ENCODE results near the gene MTTP. TPM values are rescaled to one million over a fixed set of nuclear protein-coding genes. Genes with fewer than 3 reads are reported as not detected.

MTTP gene
- total RNA-seq, 2 donors from 2014 or later, result 0.64 TPM; not detected in 1

GRCh38 chr4:99612704-99613103 is 38.1 kb downstream of the MTTP start:
- no peaks in the 10 kb centered on the region for H3K36me3 Mint-ChIP-seq
- H3K4me3 Mint-ChIP-seq, result no peak overlapping the region
- DNase-seq (ENCODE audit: low spot score) (no peak), ATAC-seq (no peak)
- peaks cover 11 to 21% of the 10 kb centered on the region in 2 donors for H3K27me3 Mint-ChIP-seq
- no peak overlapping the region for H3K27ac Mint-ChIP-seq
- H3K4me1 Mint-ChIP-seq (ENCODE audit: low read depth in 2 of 2), result no peaks in the 10 kb centered on the region
- no peaks in the 10 kb centered on the region for H3K9me3 Mint-ChIP-seq

DNA sequence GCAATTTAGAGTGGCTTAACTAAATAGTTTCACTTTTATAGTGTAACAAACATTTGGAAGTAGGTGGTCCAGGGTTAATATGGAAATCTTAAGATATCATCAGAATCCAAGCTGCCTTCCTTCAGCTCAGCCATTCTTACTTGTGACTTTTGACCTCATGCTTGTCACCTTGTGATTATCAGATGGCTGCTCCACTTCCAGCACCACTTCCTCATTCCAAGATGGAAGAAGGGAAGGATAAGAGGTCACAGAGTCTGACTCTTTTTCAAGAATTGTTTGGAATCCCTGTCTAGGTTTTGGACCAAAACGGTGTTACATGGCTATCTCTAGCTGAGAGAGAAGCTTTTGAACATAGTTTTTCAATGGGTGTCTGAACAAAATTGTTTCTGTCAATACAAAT is 39.9 kb downstream of the MTTP start:
- no peak overlapping the region for H3K27ac Mint-ChIP-seq
- ATAC-seq (no peak), DNase-seq (ENCODE audit: low spot score) (no peak)
- H3K36me3 Mint-ChIP-seq, result no peaks in the 10 kb centered on the region
- H3K4me1 Mint-ChIP-seq (ENCODE audit: low read depth in 2 of 2), result no peaks in the 10 kb centered on the region
- H3K4me3 Mint-ChIP-seq, result no peak overlapping the region
- H3K27me3 Mint-ChIP-seq, result peaks cover 7 to 19% of the 10 kb centered on the region in 2 donors
- no peaks in the 10 kb centered on the region for H3K9me3 Mint-ChIP-seq

DNA sequence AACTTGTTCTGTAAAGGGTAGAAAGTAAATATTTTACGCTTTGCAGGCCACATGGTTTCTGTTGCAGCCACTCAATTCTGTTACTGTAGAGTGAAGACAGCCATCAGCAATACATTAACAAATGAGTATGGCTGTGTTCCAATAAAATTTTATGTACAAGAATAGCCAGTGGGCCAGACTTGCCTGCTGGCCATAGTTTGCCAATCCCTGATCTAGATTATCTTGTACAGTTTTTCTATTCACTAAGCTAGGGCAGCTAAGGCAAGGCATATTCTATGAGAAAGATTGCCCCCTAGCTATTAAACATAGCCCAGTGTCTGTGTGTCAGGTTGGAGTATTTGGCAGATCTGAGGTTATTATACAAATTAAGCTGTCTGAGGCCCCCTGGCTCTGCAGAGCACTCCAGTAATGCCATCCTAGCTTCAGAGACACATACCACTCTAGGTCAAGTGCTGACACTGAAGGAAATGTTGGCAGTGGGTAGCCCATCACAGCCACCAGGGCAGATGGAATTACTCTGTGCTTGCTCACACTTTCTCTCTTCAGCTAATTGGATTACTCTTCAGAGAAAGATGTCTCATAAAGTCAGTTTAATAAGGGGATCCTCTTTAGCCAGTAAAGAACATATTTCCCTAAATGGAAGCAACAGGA is 40.7 kb downstream of the MTTP start:
- no peak for ATAC-seq
- H3K27me3 Mint-ChIP-seq, result peaks cover 9 to 18% of the 10 kb centered on the region in 2 donors
- no peak overlapping the region for H3K4me3 Mint-ChIP-seq
- H3K4me1 Mint-ChIP-seq (ENCODE audit: low read depth in 2 of 2), result no peaks in the 10 kb centered on the region
- no peaks in the 10 kb centered on the region for H3K36me3 Mint-ChIP-seq
- H3K9me3 Mint-ChIP-seq, result no peaks in the 10 kb centered on the region
- DNase-seq (ENCODE audit: low spot score), result no peak
- H3K27ac Mint-ChIP-seq, result no peak overlapping the region

DNA sequence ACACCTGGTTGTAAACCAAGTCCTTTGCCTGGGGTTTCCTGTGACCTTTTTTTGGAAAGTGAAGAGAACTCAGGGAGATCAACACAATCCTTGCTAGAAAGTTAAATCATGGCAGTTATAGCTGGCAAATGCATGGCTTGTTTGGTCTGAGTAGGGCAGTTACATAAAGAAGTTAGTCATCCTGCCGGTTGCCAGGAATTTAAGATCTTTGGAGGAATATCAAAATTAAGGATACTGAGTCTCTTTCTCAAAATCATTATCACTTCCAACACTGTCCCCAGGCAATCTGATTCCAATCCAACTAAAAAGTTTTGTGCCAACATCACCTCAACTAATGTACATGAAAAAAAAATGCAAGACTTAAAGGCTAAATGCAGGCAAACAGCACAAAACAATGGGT is 42.8 kb downstream of the MTTP start:
- DNase-seq (ENCODE audit: low spot score) (no peak), ATAC-seq (no peak)
- Mint-ChIP-seq H3K4me1 (ENCODE audit: low read depth in 2 of 2) (no peaks in the 10 kb centered on the region), H3K4me3 (no peak overlapping the region), H3K27ac (no peak overlapping the region), H3K27me3 (peaks cover 6 to 29% of the 10 kb centered on the region in 2 donors), H3K9me3 (no peaks in the 10 kb centered on the region), H3K36me3 (no peaks in the 10 kb centered on the region)

DNA sequence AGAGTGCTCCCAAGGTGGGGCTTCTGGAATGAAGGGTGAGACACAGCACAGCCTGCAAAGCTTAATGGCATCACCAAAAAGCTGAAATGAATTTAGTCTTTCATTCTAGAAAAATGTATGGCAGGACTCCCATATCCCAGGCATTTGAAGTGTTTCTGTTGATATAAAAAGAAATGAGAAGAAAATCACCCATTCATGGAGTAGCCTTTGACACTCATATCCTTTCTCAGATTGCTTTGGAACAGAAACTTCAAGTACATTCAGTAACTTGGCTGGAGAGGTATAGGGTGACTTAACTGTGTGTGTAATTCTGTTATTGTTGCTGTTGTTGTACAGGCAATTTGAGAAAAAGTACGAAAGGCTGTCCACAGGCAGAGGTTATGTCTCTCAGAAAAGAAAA is 47.7 kb downstream of the MTTP start:
- Mint-ChIP-seq H3K4me3 (no peak overlapping the region), H3K9me3 (no peaks in the 10 kb centered on the region), H3K4me1 (ENCODE audit: low read depth in 2 of 2) (no peaks in the 10 kb centered on the region), H3K27me3 (peaks cover 6 to 35% of the 10 kb centered on the region in 2 donors), H3K36me3 (no peaks in the 10 kb centered on the region), H3K27ac (no peak overlapping the region)
- no peak for ATAC-seq
- DNase-seq (ENCODE audit: low spot score), result no peak

- DNase-seq (ENCODE audit: low spot score), result no peak
- Mint-ChIP-seq H3K27ac (no peak overlapping the region), H3K4me3 (no peak overlapping the region)
These were observed 49.6 kb downstream of the MTTP start for GRCh38 chr4:99624141-99624719.

DNA sequence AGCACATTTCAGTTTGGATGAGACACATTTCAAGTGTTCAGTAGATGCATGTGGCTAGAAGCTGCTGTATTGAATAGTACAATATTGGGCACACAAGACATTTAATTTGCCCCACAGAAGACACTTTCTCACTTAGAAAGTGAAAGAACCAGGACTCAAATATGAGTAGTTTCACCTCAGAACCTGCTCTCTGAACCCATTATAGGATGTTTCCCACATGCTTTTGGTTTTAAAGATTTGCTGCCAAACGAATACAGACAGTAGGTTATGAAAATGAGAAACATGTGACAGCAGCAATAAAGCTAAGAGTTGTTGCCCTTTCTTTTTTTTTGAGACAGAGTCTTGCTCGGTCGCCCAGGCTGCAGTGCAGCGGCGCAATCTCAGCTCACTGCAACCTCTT is 50.7 kb downstream of the MTTP start:
- no peak for ATAC-seq
- H3K27ac Mint-ChIP-seq, result no peak overlapping the region

More at GRCh38 chr4:99624141-99624719, 49.6 kb downstream of the MTTP start:
- Mint-ChIP-seq H3K36me3 (no peaks in the 10 kb centered on the region), H3K27me3 (peaks cover 6 to 31% of the 10 kb centered on the region in 2 donors), H3K4me1 (ENCODE audit: low read depth in 2 of 2) (no peaks in the 10 kb centered on the region), H3K9me3 (no peaks in the 10 kb centered on the region)
- no peak for ATAC-seq

GRCh38 chr4:99628040-99628439 is 53.4 kb downstream of the MTTP start:
- no peaks in the 10 kb centered on the region for H3K9me3 Mint-ChIP-seq
- H3K27me3 Mint-ChIP-seq, result peaks cover 4 to 23% of the 10 kb centered on the region in 2 donors
- no peaks in the 10 kb centered on the region for H3K4me1 Mint-ChIP-seq (ENCODE audit: low read depth in 2 of 2)

More for the DNA sequence above, 50.7 kb downstream of the MTTP start:
- DNase-seq (ENCODE audit: low spot score), result no peak
- H3K4me1 Mint-ChIP-seq (ENCODE audit: low read depth in 2 of 2), result no peaks in the 10 kb centered on the region
- no peak overlapping the region for H3K4me3 Mint-ChIP-seq
- H3K9me3 Mint-ChIP-seq, result no peaks in the 10 kb centered on the region
- H3K27me3 Mint-ChIP-seq, result peaks cover 4 to 27% of the 10 kb centered on the region in 2 donors
- H3K36me3 Mint-ChIP-seq, result no peaks in the 10 kb centered on the region

GRCh38 chr4:99629962-99630554 is 55.4 kb downstream of the MTTP start:
- H3K9me3 Mint-ChIP-seq, result no peaks in the 10 kb centered on the region
- peaks cover 4 to 32% of the 10 kb centered on the region in 2 donors for H3K27me3 Mint-ChIP-seq
- no peaks in the 10 kb centered on the region for H3K36me3 Mint-ChIP-seq
- no peak for DNase-seq (ENCODE audit: low spot score)
- H3K27ac Mint-ChIP-seq, result no peak overlapping the region
- no peak for ATAC-seq
- no peaks in the 10 kb centered on the region for H3K4me1 Mint-ChIP-seq (ENCODE audit: low read depth in 2 of 2)
- no peak overlapping the region for H3K4me3 Mint-ChIP-seq

More at GRCh38 chr4:99628040-99628439, 53.4 kb downstream of the MTTP start:
- no peak overlapping the region for H3K4me3 Mint-ChIP-seq
- ATAC-seq, result no peak
- no peak for DNase-seq (ENCODE audit: low spot score)
- H3K36me3 Mint-ChIP-seq, result no peaks in the 10 kb centered on the region
- no peak overlapping the region for H3K27ac Mint-ChIP-seq

- no peaks in the 10 kb centered on the region for H3K9me3 Mint-ChIP-seq
- no peaks in the 10 kb centered on the region for H3K4me1 Mint-ChIP-seq (ENCODE audit: low read depth in 2 of 2)
- ATAC-seq (no peak), DNase-seq (ENCODE audit: low spot score) (no peak)
- peaks cover 4 to 34% of the 10 kb centered on the region in 2 donors for H3K27me3 Mint-ChIP-seq
- no peak overlapping the region for H3K4me3 Mint-ChIP-seq
- no peaks in the 10 kb centered on the region for H3K36me3 Mint-ChIP-seq
- no peak overlapping the region for H3K27ac Mint-ChIP-seq
These were observed 56.3 kb downstream of the MTTP start for GRCh38 chr4:99630857-99631360.

- Mint-ChIP-seq H3K27me3 (peaks cover 5 to 30% of the 10 kb centered on the region in 2 donors), H3K4me1 (ENCODE audit: low read depth in 2 of 2) (no peaks in the 10 kb centered on the region), H3K27ac (no peak overlapping the region), H3K4me3 (no peak overlapping the region), H3K9me3 (no peaks in the 10 kb centered on the region), H3K36me3 (no peaks in the 10 kb centered on the region)
- DNase-seq (ENCODE audit: low spot score), result no peak
- ATAC-seq, result no peak
These were observed 59.1 kb downstream of the MTTP start for GRCh38 chr4:99633772-99634171.

DNA sequence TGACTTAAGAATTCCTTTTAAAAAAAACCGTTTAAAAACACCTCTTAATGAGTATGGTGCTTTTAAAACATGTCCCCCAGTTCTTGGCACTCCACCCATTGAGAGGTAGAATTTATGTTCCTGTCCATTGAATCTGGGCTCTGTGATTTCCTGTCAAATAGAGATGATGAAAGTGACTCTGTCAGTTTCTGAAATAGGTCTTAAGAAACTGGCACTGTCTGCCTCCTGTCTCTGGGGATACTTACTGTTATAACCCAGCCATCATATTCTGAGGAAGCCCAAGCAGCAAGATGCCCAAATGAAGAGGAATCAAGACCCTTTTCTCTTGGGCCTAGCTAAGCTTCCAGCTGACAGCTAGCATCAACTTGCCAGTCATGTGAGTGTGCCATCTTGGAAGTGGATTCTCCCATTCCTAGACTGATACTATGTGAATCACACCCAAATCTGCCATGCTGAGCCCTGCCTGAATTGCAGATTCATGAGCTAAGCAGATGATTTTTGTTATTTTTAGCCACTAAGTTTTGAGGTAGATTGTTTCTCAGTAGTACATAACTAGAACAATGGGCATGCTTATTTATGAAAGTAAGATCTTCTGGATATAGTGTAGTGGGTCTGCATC is 60.2 kb downstream of the MTTP start:
- peaks cover 5 to 30% of the 10 kb centered on the region in 2 donors for H3K27me3 Mint-ChIP-seq
- H3K4me3 Mint-ChIP-seq, result no peak overlapping the region
- no peak for DNase-seq (ENCODE audit: low spot score)
- H3K9me3 Mint-ChIP-seq, result no peaks in the 10 kb centered on the region
- ATAC-seq, result no peak
- no peaks in the 10 kb centered on the region for H3K4me1 Mint-ChIP-seq (ENCODE audit: low read depth in 2 of 2)
- no peaks in the 10 kb centered on the region for H3K36me3 Mint-ChIP-seq
- H3K27ac Mint-ChIP-seq, result no peak overlapping the region

- ATAC-seq (no peak), DNase-seq (ENCODE audit: low spot score) (no peak)
- no peak overlapping the region for H3K27ac Mint-ChIP-seq
- no peaks in the 10 kb centered on the region for H3K36me3 Mint-ChIP-seq
- peaks cover 2% of the 10 kb centered on the region for H3K9me3 Mint-ChIP-seq
- no peaks in the 10 kb centered on the region for H3K4me1 Mint-ChIP-seq (ENCODE audit: low read depth in 2 of 2)
- H3K4me3 Mint-ChIP-seq, result no peak overlapping the region
- peaks cover 8 to 31% of the 10 kb centered on the region in 2 donors for H3K27me3 Mint-ChIP-seq
These were observed 61.0 kb downstream of the MTTP start for GRCh38 chr4:99635601-99636000.

DNA sequence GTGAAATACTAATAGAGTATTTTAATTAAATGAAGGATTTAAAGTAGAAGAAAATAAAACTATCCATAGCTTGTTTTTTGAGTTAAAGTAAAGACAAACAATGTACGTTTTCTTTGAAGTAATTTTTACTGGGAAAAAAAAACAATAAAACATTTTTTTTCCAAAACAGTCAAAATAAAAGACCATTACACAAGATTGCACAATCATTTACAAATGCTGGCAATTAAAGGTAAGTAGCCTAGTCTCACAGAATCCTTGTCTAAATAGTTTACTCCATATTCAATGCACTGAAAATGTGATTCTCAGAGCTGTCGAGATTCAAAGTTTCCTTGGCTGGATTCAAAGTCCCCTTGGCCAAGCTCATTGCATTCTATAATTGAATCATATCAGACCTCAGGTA is 61.8 kb downstream of the MTTP start:
- no peak overlapping the region for H3K4me3 Mint-ChIP-seq
- DNase-seq (ENCODE audit: low spot score) (no peak), ATAC-seq (no peak)
- peaks cover 9 to 33% of the 10 kb centered on the region in 2 donors for H3K27me3 Mint-ChIP-seq
- no peaks in the 10 kb centered on the region for H3K36me3 Mint-ChIP-seq
- no peaks in the 10 kb centered on the region for H3K4me1 Mint-ChIP-seq (ENCODE audit: low read depth in 2 of 2)
- H3K27ac Mint-ChIP-seq, result no peak overlapping the region
- peaks cover 3% of the 10 kb centered on the region for H3K9me3 Mint-ChIP-seq

Data from natural killer cell treated with Interleukin-12 subunit alpha and Interleukin-12 subunit beta and Interleukin-15 and Interleukin-18, amount 100 ng/mL, for 72 hours (primary cell).